HG02943 (cell line): ENCODE data around the gene TMEM61.

ENCODE experiments used
- ATAC-seq: cut with Tn5 transposase; IDR thresholded peaks from one replicate; pipeline ENCODE4 v1.9.1; 2021; ENCODE audit warnings: mild to moderate bottlenecking, low read depth, moderate library complexity; ENCODE audit not compliant: unreplicated experiment

The TMEM61 gene

DNA sequence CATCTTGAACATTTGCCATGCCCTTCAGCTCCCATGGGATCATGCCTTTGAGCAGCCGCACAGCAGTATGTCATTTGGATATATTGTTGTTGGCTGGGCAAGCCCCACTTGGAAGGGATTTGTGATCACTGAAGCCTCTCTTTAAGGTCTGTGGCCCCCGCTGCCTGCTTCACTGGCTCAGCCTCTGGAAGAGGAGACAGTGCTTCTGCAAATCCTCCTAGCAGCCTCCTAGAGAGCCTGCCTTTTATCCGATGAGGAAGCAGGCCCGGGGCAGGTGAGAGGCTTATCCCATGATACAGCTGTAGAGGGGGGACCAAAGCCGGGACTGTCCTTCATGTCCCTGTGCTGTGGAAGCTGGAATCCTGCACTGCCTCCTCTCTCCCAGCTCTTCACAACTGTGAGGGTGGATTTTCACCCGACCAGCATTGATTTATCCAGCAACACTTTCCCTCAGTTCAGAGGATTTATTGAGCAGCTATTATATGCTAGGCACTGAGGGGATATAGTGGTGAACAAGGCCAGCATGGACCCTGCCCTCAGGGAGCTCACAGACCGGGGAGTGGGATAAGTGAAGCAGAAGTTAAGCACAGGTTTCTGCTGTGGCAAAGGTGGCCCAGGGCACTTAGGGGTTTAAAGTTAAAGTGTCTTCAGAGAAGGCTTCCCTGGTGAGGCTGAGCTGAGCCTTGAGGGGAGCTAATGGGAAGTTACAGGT, 3.9 kb downstream of the TMEM61 start:
- ATAC-seq, result no peak

DNA sequence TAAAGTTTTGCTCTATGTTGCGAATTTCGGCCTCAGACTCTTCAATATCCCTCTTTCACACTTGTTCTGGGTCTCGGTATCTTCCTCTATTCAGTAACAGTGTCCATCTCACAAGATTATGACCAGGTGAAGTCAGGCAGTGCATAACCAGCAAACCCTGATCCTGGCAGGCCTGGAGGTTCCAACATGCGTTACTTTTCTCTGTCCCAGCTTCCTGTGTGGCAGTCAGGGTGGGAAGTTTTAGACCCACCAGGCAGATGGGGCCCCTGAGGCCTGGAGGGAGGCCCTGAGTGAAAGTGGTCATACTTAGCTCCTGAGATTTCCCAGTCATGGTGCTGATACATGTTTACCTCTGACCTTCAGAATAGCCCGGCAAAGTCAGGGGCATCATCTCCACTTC, 5.1 kb downstream of the TMEM61 start:
- ATAC-seq, result no peak

DNA sequence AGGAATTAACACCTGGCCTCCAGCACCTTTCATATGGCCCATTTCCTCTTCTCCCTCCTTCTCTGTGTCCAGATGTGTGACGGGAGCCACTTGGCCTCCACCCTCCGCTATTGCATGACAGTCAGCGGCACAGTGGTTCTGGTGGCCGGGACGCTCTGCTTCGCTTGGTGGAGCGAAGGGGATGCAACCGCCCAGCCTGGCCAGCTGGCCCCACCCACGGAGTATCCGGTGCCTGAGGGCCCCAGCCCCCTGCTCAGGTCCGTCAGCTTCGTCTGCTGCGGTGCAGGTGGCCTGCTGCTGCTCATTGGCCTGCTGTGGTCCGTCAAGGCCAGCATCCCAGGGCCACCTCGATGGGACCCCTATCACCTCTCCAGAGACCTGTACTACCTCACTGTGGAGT, 5.6 kb downstream of the TMEM61 start:
- no peak for ATAC-seq

DNA sequence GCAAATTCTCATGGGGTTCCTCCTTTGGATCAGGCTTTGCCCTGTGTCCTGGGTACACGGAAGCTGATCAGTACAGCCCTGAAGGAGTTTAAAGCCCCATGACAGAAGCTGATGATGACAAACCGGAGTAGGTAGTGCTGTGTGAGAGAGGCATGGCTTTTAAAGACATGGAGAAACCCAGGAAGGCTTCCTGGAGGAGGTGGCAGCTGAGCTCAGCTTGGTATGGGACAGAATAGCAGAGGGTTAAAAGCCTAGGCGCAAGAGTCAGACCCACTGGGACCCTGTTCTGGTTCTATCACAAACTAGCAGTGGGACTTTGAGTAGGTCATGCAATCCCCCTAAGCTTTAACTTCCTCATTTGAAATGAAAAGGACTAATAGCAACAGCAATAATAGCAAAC, 6.1 kb downstream of the TMEM61 start:
- ATAC-seq, result no peak

DNA sequence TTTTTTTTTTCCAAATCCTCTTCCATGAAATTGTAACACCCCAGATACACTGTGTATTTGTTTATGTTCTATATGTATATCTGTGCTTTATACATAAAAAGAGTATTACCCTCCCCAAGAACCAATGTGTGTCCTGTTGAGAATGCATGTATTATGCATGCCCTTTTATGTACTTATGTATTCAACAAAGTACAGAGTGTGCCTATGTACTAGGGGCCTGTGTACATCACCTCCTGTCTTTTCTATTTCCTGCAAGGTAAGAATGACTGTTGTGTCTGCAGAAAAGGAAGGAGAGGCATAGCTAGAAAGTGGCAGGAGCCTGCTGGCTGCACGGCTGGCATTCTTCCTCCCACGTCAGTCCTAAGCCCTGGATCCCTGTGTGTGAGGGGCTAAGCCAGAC, 7.0 kb downstream of the TMEM61 start:
- no peak for ATAC-seq

DNA sequence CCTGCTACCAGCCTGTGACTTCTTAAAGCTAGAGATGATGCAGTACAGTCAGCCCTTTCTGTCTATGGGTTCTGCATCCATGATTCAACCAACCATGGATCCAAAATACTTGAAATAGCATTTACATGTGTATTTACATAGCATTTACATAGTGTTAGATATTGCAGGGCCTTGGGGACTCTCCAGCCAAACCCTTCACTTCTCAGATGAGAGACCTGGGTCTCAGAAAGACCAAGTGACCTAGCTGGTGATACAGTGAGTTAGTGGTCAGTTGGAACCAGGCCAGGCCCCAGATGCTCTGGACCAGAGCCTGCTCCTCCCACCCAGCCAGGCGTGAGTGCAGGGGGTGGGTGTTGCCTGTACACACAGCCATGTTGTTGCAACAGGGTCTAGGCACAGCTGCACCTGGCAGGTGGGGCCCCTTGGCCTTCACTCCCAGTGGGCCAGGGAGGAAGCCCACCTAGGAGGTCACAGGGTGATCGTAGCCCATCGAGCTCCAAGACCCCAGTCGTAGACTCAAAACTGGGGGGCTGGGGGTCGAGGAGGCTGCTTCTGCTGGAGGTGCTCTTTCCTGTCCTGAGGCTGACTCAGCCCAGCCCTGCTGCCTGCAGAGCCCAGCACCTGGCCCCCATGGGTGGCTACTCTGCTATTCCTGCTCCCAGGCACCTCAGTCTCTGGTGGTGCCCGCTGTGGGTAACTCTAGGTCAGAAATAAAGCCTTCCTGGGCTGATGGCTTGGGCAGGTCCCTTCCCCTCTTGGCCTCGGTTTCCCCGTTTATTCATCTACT, 7.7 kb downstream of the TMEM61 start:
- ATAC-seq, result no peak

DNA sequence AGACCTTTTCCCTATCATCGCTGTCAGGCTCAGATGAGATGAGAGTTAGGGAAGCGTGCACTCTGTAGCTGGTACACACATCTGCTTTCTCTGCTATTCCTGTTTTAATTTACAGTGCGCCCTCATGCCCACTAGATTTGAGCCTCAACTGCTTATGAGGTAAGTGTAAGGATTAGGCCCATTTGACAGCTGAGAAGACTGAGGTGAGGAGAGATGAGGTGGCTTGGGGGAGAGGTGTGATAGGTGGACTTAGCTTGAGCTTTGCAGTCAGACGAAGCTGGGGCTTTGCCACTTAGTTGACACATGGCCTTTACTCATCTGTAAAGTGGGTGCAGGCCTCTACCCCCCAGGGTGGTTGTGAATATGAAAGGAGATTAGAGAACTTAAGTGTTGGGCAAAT, 8.5 kb downstream of the TMEM61 start:
- ATAC-seq, result no peak

DNA sequence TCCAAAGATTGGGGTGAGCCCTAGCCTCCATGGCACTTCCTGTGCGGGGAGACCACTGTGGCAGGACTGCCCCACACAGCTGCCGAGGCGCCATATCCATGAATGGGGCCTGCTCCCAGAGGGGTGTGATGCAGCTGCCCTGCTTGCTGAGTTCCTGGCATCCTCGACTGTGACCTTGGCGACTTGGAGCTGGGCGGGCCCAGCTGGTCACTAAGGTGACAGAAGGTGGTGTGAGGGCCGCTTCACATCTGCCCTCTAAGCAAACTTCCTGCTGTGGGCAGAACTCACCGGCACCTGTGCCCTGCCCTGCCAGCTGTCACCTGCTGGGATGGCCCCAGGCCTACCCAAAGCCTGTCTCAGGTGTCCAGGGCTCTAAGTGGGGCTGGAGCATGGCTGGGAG, 9.0 kb downstream of the TMEM61 start:
- no peak for ATAC-seq

DNA sequence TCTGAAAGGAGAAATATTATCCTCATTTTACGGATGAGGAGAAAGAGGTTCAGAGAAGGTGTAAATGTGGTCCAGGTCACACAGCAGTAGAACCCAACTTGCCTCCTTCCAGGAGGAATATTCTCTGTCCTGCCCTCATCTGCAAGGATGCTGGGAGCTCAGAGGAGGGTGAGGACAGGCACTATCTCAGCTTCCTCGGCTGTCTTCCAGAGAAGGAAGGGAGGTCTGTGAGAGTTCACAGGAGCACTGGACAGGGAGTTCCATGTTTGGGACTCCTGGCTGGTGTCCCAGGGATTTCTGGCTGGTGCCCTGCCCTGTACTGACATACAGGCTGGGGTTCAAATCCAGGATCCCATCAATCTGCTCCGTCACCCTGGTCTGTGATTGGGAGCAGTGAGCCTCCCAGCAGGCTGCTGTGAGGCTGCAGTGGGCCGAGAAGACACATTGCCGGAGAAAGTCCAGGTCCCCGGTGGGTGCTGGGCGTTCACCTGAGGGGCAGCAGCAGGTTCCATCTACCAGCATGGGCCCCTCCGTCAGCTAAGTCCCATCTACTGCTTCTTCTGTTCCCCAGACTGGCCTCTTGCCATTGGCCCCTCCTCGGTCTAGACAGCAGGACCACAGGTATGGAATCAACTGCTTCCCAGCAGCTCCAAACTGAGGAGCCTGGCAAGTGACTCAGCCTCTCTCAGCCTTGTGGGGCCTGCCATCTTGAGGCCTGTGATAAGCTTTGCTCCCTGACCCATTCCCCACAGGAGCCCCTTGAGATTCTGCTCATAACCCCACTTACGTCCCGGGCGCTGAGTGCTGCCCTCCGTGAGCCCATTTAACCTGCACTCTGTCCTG, 9.8 kb downstream of the TMEM61 start:
- no peak for ATAC-seq

DNA sequence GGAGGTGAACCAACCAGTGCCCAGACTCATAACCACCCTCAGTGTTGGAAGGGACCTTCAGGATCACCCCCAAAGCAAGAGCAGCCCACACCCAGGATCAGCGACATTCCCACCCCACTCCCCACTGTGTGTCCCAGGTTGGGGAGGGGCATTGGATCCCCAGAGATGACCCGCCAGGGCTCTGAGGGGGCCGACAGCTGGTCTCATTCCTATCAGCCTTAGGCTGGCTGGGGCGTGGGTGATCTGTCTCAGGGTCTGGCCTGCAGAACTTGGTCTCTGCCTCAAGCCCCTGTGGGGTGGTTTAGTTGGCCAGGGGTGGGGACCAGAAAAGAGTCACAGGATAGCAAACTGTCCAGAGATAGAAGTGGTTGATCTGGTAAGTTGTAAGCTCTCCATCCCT, 10.5 kb downstream of the TMEM61 start:
- ATAC-seq, result no peak

DNA sequence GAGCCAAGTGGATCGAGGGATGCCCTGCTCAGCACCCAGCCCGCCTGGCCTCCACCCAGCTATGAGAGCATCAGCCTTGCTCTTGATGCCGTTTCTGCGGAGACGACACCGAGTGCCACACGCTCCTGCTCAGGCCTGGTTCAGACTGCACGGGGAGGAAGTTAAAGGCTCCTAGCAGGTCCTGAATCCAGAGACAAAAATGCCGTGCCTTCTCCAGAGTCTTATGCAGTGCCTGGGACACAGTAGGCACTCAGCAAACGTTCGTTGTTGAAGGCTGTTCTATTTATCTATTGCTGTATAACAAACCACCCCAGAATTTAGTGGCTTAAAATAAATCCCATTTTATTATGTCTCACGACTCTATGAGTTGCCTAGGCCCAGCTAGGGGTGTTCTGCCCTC, 11.5 kb downstream of the TMEM61 start:
- no peak for ATAC-seq

DNA sequence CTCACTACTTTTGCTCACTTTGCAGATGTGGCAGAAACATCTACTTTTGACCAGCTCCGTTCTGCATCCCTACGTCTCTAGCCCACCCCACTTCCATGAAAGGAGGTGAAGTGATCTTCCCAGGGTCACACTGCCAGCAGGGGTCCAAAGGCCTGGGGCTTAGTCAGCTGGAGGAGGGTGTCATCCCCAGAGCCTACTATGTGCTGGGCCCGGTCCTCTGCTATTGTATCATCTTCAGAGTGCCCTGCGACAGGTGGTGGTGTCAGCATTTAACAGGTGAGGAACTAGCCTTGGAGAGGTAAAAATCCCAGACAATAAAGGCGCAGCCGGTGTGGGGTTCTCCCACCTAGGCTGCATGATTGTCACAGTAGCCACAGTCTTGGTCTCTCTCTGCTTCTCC, 12.7 kb downstream of the TMEM61 start:
- no peak for ATAC-seq

DNA sequence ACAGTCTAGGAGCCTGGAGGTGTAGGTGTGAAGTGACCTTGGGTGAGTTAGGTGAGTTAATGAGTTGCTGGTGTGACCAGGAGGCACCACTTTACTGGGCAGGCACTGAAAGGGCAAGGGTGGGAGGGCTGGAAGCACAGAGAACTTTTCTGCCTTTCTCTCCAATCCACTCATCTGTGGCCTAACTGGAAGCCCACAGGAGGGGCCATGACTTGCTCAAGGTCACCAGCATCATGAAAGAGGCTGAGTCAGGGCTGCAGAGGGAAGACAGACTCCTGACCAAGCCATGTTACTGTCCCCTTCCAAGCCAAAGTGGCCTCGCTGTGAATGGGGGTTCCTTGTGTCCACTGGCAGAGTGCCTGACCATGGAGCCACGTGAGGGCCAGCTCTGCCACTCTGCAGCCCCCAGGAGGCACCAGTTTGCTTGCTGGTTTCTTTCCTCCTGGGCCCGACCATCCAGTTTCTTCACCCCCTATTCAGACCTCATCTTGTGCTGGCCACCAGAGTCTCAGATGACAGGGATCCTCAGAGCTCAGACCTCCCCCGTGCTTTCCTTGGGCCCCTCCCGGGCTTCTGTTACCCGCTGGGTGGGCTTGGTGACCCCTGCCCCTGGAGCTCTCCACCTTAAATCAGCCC, 14.0 kb downstream of the TMEM61 start:
- ATAC-seq, result no peak

DNA sequence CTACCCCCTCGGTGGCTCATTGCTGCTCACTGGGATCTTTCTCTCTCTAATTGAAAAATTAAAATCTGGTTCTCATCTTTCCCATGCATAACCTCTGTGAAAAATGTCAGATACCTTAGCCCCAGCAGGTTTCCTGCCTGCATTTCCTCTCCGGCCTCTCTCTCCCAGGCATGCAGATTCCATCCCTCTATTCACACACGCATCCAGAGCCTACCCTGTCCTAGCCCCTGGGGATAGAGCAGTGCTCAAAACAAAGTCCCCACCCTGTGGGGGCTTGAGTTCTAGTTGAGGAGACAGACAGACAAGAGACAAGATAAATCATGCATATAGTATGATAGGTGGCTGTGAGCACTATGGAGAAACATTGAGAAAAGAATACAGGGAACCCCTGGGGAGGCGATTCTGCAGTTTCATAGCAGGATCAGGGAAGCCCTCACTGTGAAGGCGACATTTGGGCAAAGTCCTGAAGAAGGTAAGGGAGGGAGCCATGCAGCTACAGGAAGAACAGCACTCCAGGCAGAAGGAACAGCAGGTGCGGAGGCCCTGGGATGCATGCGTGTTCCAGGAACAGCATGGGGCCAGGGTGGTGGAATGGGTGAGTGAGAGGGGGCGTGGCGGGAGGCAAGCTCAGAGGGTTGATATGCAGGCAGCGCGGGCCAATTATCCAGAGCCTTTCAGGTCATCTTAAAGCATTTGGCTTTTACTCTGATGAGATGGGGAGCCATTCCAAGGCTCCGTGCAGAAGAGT, 14.8 kb downstream of the TMEM61 start:
- ATAC-seq, result no peak

DNA sequence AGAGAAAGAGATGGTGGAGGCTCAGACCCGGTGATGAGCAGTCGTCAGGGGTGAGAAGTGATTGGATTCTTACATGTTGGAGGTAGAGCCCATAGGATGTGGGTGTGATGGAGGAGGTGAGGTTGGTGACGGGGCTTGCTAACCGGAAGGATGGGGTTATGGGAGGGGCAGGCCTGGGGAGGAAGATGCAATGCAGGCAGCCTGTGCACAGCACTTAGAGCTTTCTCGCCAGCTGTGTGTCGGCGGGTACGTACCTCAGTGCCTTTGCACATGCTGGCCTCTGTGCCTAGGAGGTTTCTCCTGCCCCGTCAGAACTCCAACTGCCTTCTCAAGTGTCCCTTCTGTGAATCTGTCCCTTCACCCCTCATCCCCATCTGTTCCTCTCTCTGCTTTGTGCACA, 15.4 kb downstream of the TMEM61 start:
- no peak for ATAC-seq

DNA sequence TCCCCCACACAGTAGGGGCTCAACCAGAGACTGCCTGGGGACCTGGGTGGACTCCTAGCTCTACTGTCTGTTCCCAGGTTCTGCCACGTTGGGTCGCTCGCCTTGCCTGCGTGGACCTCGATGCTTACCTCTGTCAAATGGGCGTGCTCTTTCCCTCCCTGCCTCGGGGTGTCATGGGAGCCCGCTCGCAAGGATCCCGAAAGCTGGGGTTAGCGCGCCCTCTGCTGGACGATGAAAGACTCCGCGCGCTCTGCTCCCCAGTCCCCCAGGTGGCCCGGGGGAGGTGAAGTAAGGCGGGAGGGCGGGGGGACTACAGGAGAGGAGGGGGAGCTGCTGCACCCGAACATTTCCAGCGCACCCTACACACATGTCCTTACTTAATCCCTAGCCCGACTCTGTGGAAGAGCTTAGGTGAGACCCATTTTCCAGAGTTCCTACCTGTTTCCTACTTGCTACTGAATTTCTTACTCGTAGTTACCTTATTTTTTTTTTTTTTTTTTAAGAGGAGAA, 16.0 kb downstream of the TMEM61 start:
- no peak for ATAC-seq

DNA sequence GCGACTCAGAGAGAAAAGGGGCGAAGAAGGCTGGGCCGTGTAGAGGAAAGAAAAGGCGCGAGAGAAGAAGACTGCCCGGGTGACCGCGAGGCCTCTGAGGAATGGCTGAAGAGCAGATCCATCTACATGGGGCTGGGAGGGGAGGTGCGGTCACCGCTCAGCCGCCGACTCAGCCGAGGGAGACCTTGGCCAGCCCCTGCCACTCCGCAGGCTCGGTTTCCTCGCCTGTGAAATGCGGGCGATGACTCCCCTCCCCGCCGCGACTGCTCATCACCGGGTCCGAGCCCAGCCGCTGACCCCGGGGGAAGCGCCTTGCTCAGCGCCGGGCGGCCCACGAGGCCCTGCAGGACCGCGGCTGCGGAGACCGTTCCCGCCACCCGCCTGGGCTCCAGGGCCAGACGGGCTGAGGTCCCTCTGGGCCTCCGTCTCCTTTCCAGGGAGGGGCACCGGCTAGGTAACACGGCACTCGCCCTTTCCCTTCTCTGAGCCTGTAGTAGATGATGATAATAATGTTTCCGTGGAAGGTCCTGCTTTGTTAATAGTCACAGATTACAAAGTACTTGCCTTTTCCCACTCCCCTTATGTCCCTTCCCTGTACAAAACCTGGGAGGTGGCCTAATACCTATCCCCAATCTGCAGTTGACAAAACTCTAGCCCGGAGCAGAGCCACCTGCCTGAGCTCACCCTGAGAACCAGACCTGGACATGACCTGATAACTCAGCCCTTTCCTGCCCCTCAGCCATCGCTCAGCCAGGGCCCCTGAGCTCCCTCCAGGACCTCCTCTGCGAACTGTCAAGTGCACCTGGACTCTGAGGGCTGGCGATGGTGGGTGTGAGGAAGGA, 16.7 kb downstream of the TMEM61 start:
- no peak for ATAC-seq

DNA sequence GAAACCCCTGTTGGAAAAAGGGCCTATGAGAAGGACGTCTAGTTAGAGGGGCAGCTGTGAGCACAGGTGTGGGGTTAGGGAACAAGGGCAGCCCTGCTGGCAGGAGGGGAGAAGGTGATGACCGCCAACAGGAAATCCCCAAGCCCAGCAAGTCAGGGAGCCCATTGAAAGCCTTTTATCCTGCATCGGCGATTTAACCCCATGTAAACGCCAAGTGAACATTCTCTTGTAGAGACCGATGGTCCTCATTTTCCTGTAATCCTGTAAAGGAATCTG, 17.2 kb downstream of the TMEM61 start:
- ATAC-seq, result no peak

DNA sequence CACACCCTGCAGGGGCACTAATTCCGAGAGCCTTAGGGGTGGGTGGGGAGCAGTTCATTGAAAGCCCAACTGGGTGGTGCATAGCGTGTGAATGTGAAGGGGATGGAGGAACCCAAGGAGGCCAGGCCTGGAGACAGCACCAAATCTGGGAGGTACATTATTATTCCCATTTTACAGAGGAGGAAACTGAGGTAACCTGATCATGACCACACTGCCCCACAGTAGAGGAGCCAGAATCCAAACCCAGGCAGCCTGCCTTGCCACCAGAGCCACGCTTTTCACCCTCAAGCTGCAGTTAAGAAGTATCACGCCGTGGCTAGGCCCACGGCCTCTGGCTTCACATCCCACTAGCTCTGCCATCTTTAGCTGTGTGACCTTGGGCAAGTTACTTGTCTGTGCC, 17.7 kb downstream of the TMEM61 start:
- ATAC-seq, result no peak
